GM19238 (cell line): ENCODE results near the gene CPA1.

Source experiments
- DNase-seq: peaks from one replicate; pipeline ENCODE4 v3.0.0; 2011; ENCODE audit warnings: low spot score; ENCODE audit not compliant: insufficient read length

The CPA1 gene

DNA sequence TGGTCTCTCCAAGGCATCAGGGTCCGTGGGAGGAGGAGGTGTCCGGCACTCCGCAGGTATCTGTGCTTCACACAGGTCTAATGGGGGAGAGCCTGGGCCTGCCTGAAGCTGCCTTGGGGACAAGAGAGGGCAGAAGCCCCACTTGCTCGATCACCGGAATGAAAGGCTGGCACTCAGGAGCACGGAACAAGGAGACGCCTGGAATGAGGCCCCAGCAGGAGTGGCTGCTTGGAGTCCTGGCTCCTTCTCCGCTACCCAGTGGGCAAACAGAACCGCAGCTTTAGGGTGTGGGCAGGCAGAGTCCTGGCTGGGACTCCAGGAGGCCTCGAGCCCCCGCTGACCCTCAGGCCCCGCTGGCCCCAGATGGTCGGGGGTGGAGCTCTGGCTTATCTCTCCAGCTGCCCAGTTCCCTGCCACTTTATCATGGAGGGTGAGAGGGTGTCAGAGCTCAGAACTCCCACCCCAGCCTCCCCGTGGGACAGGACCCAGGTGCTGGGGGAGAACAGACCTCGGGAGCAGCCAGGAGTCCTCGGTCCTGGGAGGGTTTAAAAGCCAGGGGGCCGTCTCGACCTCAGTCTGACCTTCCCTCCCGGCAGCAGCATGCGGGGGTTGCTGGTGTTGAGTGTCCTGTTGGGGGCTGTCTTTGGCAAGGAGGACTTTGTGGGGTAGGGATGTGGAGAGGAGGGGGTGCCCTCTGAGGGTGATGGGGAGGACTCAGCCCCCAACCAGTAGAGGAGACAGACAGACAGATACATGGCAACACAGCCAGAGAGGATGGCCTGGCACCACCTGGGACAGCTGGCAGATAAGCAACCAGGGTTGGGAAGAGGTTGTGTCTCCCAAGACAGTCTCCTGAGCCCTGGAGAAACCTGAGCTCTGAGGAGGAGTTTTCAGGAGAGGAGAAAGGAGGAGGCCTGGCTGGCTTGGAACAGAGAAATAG lies at the start of gene CPA1:
CPA1 (plus strand) TSS at position 574 of the 940 bp plus-strand sequence; CDS start at position 601, 27 bp downstream.
- no peak for DNase-seq

GRCh38 chr7:130332259-130333053 lies 47.8 kb upstream of the CPA1 start:
- no peak for DNase-seq

DNA sequence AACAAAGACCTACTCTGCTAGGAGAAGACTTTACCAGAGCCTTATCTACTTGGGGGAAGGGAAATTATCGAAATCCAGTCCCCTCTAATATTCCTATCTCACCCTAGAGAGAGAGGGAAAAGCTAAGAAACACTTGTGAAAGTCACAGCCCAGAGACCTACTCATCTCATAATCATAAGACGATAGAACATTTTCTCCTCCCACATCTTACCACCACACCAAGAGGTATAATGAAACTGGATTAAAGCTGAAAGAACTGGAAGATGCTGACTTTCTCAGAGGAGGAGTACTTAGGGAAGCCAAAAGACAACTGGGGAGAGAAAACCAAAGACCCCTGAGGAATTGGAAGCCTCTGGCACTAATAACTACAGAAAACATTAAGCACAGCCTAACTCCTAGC lies 46.5 kb upstream of the CPA1 start:
- no peak for DNase-seq

- no peak for DNase-seq
Measured at GRCh38 chr7:130334274-130334673, 46.0 kb upstream of the CPA1 start.

DNA sequence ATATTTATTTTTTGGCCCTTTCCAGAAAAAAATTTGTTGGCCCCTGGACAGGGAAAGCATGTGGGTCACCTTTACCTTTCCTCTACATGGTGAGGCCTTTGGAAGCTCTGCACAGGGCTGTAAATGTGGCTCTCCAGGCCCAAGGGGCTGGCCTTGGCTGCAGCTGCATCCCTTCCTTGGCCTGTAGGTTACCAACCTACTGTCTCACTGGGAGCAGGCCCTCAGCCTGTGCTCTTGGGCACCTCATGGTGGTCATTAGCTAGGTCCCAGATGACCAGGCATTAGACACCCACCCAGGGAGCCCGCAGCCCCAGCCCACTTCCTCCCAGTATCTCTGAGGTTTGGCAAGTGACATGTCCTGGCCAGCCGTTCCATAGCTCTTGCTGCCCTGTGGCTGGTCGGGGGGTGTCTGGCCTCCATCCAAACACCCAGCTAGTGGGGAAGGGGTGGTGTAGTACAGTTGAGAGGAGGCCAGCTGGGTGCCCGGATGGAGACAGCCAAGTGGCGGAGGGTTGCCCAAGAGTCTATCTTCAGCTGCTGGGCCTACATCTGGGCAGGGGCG lies 42.8 kb upstream of the CPA1 start:
- DNase-seq: no peak

- DNase-seq: no peak
Measured at GRCh38 chr7:130338233-130338632, 42.1 kb upstream of the CPA1 start.

DNA sequence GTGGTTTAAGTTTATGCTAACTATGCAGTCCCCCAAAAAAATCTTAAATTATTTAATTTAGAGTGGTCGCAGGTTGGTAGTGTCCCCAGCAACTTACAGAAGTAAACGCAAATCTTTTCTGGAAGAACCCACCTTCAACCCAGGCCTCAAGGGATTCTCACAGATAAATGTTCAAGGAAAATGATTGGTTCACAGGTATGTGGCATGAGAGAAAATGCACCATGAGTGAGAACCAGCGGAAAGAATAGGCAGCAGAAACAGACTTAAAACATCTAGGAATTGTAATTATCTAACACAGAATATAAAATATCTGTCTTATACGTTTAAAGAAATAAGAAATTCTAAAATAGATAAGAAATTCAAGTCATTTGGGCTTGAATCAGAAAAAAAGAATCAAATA lies 38.4 kb upstream of the CPA1 start:
- no peak for DNase-seq

GRCh38 chr7:130342701-130343380 lies 37.5 kb upstream of the CPA1 start:
- DNase-seq: no peak

GRCh38 chr7:130344271-130344866 lies 35.9 kb upstream of the CPA1 start, which contains the start of gene CPA5:
CPA5 (plus strand) TSS chr7:130344816; CDS start chr7:130346486, 1,670 bp downstream.
- DNase-seq: no peak

DNA sequence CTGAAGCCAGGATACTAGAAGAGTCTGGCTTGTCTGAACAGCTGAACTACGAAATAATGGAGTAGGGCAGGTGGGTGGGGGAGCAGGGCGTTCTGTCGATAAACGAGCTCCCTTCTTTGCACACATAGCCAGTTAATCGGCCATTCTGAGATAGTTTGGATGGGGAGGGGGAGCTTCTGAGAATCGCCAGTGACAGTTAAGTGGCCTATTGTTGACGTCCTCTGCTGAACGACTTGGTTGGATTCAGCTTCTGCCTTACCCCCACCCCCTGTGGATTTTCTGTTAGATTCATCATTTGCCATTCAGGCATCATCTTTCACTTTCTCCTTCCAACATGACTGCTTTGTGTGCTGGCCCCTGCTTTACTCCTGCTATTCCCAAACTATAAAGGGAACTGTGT lies 35.2 kb upstream of the CPA1 start:
- DNase-seq: no peak

DNA sequence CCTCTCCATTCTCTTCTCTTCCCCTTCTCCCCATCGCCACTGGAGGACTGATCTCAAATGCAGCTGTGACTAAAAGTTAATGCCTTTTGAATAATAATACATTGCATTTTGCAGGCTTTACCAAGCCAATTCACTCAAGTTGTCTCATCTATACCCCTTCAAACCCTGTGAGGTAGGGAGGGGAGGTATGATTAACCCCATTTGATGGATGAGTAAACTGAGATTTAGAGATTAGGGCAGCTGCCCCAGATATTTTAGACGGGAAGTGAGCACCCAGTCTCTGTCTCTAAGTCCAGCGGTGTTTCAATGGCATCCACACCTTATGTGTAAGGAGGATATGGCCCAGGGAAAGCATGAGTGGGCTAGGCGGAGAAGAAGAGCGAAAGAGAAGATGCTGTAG lies 34.6 kb upstream of the CPA1 start:
- DNase-seq: no peak

DNA sequence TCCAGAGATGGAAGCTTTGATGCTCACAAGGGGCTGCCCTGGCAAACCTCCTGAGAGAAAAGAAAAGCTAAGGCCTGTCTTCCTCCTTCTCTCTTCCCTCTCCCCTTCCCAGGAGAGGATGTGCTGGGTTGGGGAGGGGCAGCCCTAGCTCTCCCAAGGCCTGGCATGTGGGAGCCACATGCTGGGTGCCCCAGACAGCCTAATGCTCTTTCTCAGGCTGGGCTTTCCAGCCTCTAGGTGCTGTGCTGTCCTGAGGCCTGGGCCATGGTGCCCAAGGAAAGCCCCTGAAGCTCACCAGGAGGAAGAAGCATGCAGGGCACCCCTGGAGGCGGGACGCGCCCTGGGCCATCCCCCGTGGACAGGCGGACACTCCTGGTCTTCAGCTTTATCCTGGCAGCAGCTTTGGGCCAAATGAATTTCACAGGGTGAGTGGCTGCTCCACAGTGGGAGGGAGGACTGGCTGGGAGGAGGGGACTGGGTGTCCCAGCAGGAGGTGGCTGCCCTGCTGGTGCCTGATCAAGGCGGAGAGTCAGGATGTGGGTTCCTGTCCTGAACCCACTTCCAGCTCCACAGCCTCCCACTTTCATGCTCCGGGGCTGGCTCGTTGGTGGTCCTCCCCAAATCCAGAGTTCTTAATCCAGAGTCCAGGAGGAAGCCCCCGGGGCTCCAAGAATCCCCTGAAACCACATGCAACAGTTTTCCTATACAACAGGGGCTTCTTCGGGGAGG lies 34.0 kb upstream of the CPA1 start:
- no peak for DNase-seq

- DNase-seq: no peak
Measured at GRCh38 chr7:130346941-130347340, 33.4 kb upstream of the CPA1 start.

- no peak for DNase-seq
Measured at GRCh38 chr7:130349911-130350782, 30.1 kb upstream of the CPA1 start.

DNA sequence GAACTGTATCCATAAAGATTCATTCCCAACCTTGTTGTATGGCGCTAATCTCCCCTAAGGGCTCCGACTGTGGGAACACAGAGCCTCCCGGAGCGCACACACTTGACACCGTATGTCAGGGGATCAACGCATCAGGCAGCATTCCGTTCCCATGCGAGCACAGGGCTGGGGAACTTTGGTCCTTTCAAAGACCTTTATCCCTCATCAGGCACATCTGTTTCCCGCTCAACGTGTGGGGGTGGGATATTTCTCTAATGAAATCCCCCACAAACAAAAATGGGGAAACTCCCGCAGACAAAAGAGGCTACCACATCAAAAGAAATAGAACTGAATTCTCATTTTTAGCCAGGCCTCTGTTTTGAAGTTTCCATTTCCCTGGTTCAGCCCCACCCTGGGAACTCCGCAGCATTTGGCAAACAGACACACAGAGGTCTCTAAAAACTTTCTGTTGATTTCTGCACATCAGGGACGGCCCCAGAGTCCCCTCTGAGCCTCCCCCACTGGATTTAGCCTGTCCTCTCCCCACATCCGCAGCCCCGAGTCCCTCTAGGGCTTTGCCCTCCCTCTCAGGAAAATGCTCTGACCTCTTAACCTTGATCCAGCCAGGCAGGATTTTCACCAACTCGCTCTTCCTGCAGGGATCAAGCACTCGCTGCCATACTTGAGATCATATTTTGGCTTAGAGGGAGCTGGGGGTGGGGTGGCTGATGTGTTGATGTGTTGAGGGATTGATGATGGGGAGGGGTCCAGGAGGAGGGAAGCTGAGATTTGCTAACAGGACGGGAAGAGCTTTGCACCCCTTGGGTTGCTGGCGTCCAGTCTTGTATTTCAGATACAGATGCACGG lies 29.1 kb upstream of the CPA1 start:
- no peak for DNase-seq

DNA sequence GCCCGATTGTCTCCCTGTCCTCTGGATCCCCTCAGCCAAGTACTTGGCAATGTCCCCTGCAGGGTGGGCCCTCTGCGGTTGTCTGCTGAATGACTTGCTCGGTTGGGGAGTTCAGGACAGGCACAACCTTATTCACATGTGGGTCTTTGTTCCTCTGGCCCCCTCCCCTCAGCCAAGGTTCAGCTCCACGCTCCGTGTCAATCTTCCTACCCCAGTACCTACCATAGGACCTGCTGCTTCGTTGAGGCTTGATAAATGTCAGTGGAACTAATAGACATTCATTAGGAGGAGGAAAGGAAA lies 28.6 kb upstream of the CPA1 start:
- no peak for DNase-seq

- no peak for DNase-seq
Measured at GRCh38 chr7:130352194-130353074, 27.9 kb upstream of the CPA1 start.

- DNase-seq: no peak
Measured at GRCh38 chr7:130353196-130353595, 27.1 kb upstream of the CPA1 start.
